ENCODE results near the gene SPPL2B. TPM values are rescaled to one million over a fixed set of nuclear protein-coding genes. Genes with fewer than 3 reads are reported as not detected.
"Not testable (repeated sequence)": the region's sequence is repeated elsewhere in the genome, so short reads cannot be mapped to it uniquely, and the experiment has no call there.

SPPL2B gene
- total RNA-seq, 4 donors from 2014 or later: 149 to 367 (median 242) TPM

GRCh38 chr19:2343289-2343982 lies 15.0 kb downstream of the SPPL2B start:
- Histone ChIP-seq H3K27ac (no peak overlapping the region), H3K4me1 (peaks cover 0 to 13% (median 9%) of the 10 kb centered on the region in 4 donors), H3K9me3 (no peaks in the 10 kb centered on the region), H3K27me3 (no peaks in the 10 kb centered on the region), H3K36me3 (peaks cover 0 to 5% (median 0%) of the 10 kb centered on the region in 4 donors), H3K4me3 (no peak overlapping the region)
- in situ Hi-C loops (cut with MboI; ENCODE audit: low pct_ligation_motif_present in 1 of 4, low pct_unique_long_range_greater_than_20kb in 1 of 4, low sequenced_read_pairs in 3 of 4): no loop called here
- 93% methylated on average over 23 of the region's 31 CpGs; no CpG with 5 or more reads in 1 of the 2 donors for WGBS, 2 donors (ENCODE audit: low coverage in 1 of 2)
- TF ChIP-seq EP300 (IDR thresholded peaks at IDR 0.05; ENCODE audit: low read depth) (no peak), POLR2A (IDR thresholded peaks at IDR 0.05) (no peak), POLR2AphosphoS5 (IDR thresholded peaks at IDR 0.05) (no peak), CTCF (IDR thresholded peaks at IDR 0.05) (no peak)
- no peak for DNase-seq
- intact Hi-C loops (cut with DNase I; ENCODE audit: low total_unique reads): no loop called here

DNA sequence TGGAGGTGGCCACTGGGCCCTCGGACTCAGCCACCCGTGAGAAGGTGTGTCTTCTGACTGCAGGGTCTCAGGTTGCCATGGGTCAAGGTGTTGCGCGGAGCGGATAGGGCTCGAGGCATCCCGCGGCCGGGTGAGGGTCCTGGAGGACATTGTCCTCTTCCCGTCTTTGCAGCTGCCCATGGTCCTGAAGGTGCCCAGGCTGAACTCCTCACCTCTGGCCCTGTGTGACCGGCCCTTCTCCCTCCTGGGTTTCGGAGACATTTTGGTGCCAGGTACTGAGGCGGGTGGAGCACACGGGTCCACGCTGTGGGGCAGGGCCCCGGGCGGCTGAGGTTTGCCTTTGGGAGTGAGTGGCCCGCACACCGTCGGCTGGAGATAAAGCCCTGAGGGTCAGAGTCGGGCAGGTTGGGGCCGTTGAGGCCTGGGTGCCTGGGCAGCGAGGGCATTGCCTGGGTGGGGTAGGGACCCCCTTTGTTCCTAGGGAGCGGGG lies 15.9 kb downstream of the SPPL2B start:
- H3K27me3 ChIP-seq: no peaks in the 10 kb centered on the region
- TF ChIP-seq POLR2AphosphoS5 (IDR thresholded peaks at IDR 0.05): no peak
- 93% methylated on average over 23 of the region's 24 CpGs; no CpG with 5 or more reads in 1 of the 2 donors for WGBS, 2 donors (ENCODE audit: low coverage in 1 of 2)

DNA sequence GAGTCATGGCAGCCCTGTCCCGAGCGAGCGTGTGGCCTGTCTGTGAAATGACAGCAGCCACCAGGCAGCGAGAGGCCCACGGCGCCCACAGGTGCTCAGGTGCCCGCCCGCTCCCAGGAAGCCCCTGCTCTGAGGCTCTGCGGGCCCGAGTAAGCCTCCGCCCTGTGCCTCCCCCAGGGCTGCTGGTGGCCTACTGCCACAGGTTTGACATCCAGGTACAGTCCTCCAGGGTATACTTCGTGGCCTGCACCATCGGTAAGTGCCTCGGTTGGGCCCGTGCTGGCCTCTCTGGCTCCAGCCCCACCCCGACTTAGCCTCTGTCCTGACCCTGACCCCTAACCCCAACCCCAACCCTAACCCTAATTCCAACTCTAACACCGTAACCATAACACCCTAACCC lies 16.6 kb downstream of the SPPL2B start:
- Histone ChIP-seq H3K36me3 (peaks cover 0 to 2% (median 0%) of the 10 kb centered on the region in 4 donors), H3K9me3 (no peaks in the 10 kb centered on the region), H3K4me3 (no peak overlapping the region), H3K27me3 (no peaks in the 10 kb centered on the region), H3K4me1 (peaks cover 0 to 13% (median 9%) of the 10 kb centered on the region in 4 donors), H3K27ac (peak overlapping the region in 1 of 4 donors; percentile 39)
- DNase-seq: no peak
- WGBS, 2 donors (ENCODE audit: low coverage in 1 of 2): 80 to 87% methylated on average over 1 to 6 of the region's 17 CpGs
- in situ Hi-C loops (cut with MboI; ENCODE audit: low pct_ligation_motif_present in 1 of 4, low pct_unique_long_range_greater_than_20kb in 1 of 4, low sequenced_read_pairs in 3 of 4) (no loop called here), intact Hi-C loops (cut with DNase I; ENCODE audit: low total_unique reads) (no loop called here)
- no peak for TF ChIP-seq EP300 (IDR thresholded peaks at IDR 0.05; ENCODE audit: low read depth)
- TF ChIP-seq CTCF (IDR thresholded peaks at IDR 0.05): no peak
- no peak for TF ChIP-seq POLR2A (IDR thresholded peaks at IDR 0.05)
- no peak for TF ChIP-seq POLR2AphosphoS5 (IDR thresholded peaks at IDR 0.05)

More for the DNA sequence above, 15.9 kb downstream of the SPPL2B start:
- in situ Hi-C loops (cut with MboI; ENCODE audit: low pct_ligation_motif_present in 1 of 4, low pct_unique_long_range_greater_than_20kb in 1 of 4, low sequenced_read_pairs in 3 of 4): no loop called here
- no peak for DNase-seq
- Histone ChIP-seq H3K4me3 (no peak overlapping the region), H3K36me3 (peaks cover 0 to 5% (median 0%) of the 10 kb centered on the region in 4 donors), H3K9me3 (no peaks in the 10 kb centered on the region), H3K27ac (no peak overlapping the region), H3K4me1 (peaks cover 0 to 13% (median 9%) of the 10 kb centered on the region in 4 donors)
- intact Hi-C loops (cut with DNase I; ENCODE audit: low total_unique reads): no loop called here

DNA sequence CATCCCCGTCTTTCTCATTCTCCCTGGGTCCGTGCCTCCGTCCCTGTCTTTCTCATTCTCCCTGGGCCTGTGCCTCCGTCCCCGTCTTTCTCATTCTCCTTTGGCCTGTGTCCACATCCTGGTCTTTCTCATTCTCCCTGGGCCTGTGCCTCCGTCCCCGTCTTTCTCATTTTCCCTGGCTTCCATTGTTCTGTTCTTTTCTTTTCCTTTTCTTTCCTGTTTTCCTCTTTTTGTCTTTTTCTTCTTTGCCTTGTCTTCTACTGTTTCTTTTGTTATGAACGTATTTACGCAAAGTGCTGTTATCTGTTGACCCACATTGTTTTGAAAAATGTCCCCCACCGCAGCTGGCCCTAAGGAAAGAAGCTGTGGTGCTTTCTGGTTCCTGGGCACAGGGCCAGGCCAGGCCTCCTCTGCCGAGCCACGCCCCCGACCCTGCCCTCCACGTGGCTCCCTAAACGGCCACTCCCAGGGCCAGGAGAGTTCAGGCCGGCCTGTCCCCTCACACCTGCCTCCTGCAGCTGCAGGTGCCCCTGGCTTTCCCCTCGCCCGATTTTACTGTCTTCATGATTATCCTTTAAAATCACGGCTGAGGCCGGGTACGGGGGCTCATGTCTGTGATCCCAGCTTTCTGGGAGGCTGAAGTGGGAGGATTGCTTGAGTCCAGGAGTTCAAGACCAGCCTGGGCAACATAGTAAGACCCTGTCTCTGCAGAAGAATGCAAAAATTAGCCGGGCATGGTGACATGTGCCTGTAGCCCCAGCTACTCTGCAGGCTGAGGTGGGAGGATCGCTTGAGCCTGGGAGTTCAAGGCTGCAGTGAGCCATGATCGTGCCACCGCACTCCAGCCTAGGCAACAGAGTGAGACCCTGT lies 17.5 kb downstream of the SPPL2B start:
- H3K4me3 ChIP-seq: no peak overlapping the region
- peaks cover 0 to 13% (median 9%) of the 10 kb centered on the region in 4 donors for H3K4me1 ChIP-seq
- no peak for TF ChIP-seq POLR2A (IDR thresholded peaks at IDR 0.05)
- TF ChIP-seq POLR2AphosphoS5 (IDR thresholded peaks at IDR 0.05): peak; percentile 23 to 48 (median 30)
- peak overlapping the region in 1 of 4 donors; percentile 39 for H3K27ac ChIP-seq
- no peaks in the 10 kb centered on the region for H3K27me3 ChIP-seq
- intact Hi-C loops (cut with DNase I; ENCODE audit: low total_unique reads): no loop called here
- in situ Hi-C loops (cut with MboI; ENCODE audit: low pct_ligation_motif_present in 1 of 4, low pct_unique_long_range_greater_than_20kb in 1 of 4, low sequenced_read_pairs in 3 of 4): no loop called here
- no peaks in the 10 kb centered on the region for H3K36me3 ChIP-seq
- 47 to 54% methylated on average over 8 to 25 of the region's 25 CpGs for WGBS, 2 donors (ENCODE audit: low coverage in 1 of 2)
- no peaks in the 10 kb centered on the region for H3K9me3 ChIP-seq
- DNase-seq: peak; percentile 86

- H3K4me3 ChIP-seq; H3K27ac ChIP-seq; in situ Hi-C loops (cut with MboI; ENCODE audit: low pct_ligation_motif_present in 1 of 4, low pct_unique_long_range_greater_than_20kb in 1 of 4, low sequenced_read_pairs in 3 of 4); H3K9me3 ChIP-seq; DNase-seq; intact Hi-C loops (cut with DNase I; ENCODE audit: low total_unique reads); H3K36me3 ChIP-seq; H3K27me3 ChIP-seq: not testable (repeated sequence)
- H3K4me1 ChIP-seq: peaks cover 0 to 13% (median 7%) of the 10 kb centered on the region in 4 donors
- WGBS, 2 donors (ENCODE audit: low coverage in 1 of 2): 93 to 96% methylated on average over 19 to 24 of the region's 24 CpGs
These were observed 21.3 kb downstream of the SPPL2B start for GRCh38 chr19:2349818-2350217.
